ENCODE measurements around the gene KCNAB1.
"Not testable (repeated sequence)": the region's sequence is repeated elsewhere in the genome, so short reads cannot be mapped to it uniquely, and the experiment has no call there.

Gene KCNAB1

GRCh38 chr3:156284637-156285036, 164.3 kb downstream of the KCNAB1 start:
- H3K9me3 ChIP-seq (ENCODE audit: control insufficient read depth in 5 of 5, low read length in 5 of 5); H3K9ac ChIP-seq (ENCODE audit: low read length in 5 of 5); H3K4me3 ChIP-seq (ENCODE audit: low read depth in 1 of 5, low read length in 5 of 5); H3K27me3 ChIP-seq (ENCODE audit: control insufficient read depth in 5 of 5, insufficient read depth in 4 of 5, low read length in 5 of 5); H3K4me1 ChIP-seq (ENCODE audit: control insufficient read depth in 5 of 5, insufficient read depth in 5 of 5, low read length in 5 of 5); H3K36me3 ChIP-seq (ENCODE audit: control insufficient read depth in 5 of 5, insufficient read depth in 5 of 5, low read length in 5 of 5); H3K27ac ChIP-seq (ENCODE audit: low read depth, low read length): not testable (repeated sequence)

GRCh38 chr3:156285626-156286025, 165.2 kb downstream of the KCNAB1 start:
- Histone ChIP-seq H3K36me3 (ENCODE audit: control insufficient read depth in 5 of 5, insufficient read depth in 5 of 5, low read length in 5 of 5) (no peaks in the 10 kb centered on the region), H3K4me1 (ENCODE audit: control insufficient read depth in 5 of 5, insufficient read depth in 5 of 5, low read length in 5 of 5) (peaks cover 0 to 2% (median 0%) of the 10 kb centered on the region in 5 donors), H3K27ac (ENCODE audit: low read depth, low read length) (no peak overlapping the region), H3K9ac (ENCODE audit: low read length in 5 of 5) (no peak overlapping the region), H3K9me3 (ENCODE audit: control insufficient read depth in 5 of 5, low read length in 5 of 5) (no peaks in the 10 kb centered on the region), H3K27me3 (ENCODE audit: control insufficient read depth in 5 of 5, insufficient read depth in 4 of 5, low read length in 5 of 5) (peaks cover 0 to 9% (median 2%) of the 10 kb centered on the region in 5 donors), H3K4me3 (ENCODE audit: low read depth in 1 of 5, low read length in 5 of 5) (no peak overlapping the region)

- no peak overlapping the region for H3K27ac ChIP-seq (ENCODE audit: low read depth, low read length)
- H3K36me3 ChIP-seq (ENCODE audit: control insufficient read depth in 5 of 5, insufficient read depth in 5 of 5, low read length in 5 of 5), result no peaks in the 10 kb centered on the region
- H3K4me3 ChIP-seq (ENCODE audit: low read depth in 1 of 5, low read length in 5 of 5), result peak overlapping the region; percentile 36 to 58 (median 54)
- no peaks in the 10 kb centered on the region for H3K9me3 ChIP-seq (ENCODE audit: control insufficient read depth in 5 of 5, low read length in 5 of 5)
- H3K4me1 ChIP-seq (ENCODE audit: control insufficient read depth in 5 of 5, insufficient read depth in 5 of 5, low read length in 5 of 5), result peaks cover 0 to 17% (median 14%) of the 10 kb centered on the region in 5 donors
- H3K9ac ChIP-seq (ENCODE audit: low read length in 5 of 5), result no peak overlapping the region
- peaks cover 9 to 24% (median 16%) of the 10 kb centered on the region in 5 donors for H3K27me3 ChIP-seq (ENCODE audit: control insufficient read depth in 5 of 5, insufficient read depth in 4 of 5, low read length in 5 of 5)
These were observed 170.5 kb downstream of the KCNAB1 start for GRCh38 chr3:156290924-156291271.

GRCh38 chr3:156291272-156292123, 171.1 kb downstream of the KCNAB1 start:
- peak overlapping the region in 1 of 5 donors; percentile 30 for H3K9ac ChIP-seq (ENCODE audit: low read length in 5 of 5)
- H3K27me3 ChIP-seq (ENCODE audit: control insufficient read depth in 5 of 5, insufficient read depth in 4 of 5, low read length in 5 of 5), result peaks cover 9 to 24% (median 16%) of the 10 kb centered on the region in 5 donors
- H3K36me3 ChIP-seq (ENCODE audit: control insufficient read depth in 5 of 5, insufficient read depth in 5 of 5, low read length in 5 of 5), result no peaks in the 10 kb centered on the region
- peaks cover 0 to 17% (median 14%) of the 10 kb centered on the region in 5 donors for H3K4me1 ChIP-seq (ENCODE audit: control insufficient read depth in 5 of 5, insufficient read depth in 5 of 5, low read length in 5 of 5)
- no peak overlapping the region for H3K27ac ChIP-seq (ENCODE audit: low read depth, low read length)
- no peaks in the 10 kb centered on the region for H3K9me3 ChIP-seq (ENCODE audit: control insufficient read depth in 5 of 5, low read length in 5 of 5)
- peak overlapping the region; percentile 36 to 64 (median 55) for H3K4me3 ChIP-seq (ENCODE audit: low read depth in 1 of 5, low read length in 5 of 5)

- H3K27me3 ChIP-seq (ENCODE audit: control insufficient read depth in 5 of 5, insufficient read depth in 4 of 5, low read length in 5 of 5), result peaks cover 9 to 21% (median 16%) of the 10 kb centered on the region in 5 donors
- no peak overlapping the region for H3K4me3 ChIP-seq (ENCODE audit: low read depth in 1 of 5, low read length in 5 of 5)
- no peak overlapping the region for H3K27ac ChIP-seq (ENCODE audit: low read depth, low read length)
- peaks cover 0 to 17% (median 14%) of the 10 kb centered on the region in 5 donors for H3K4me1 ChIP-seq (ENCODE audit: control insufficient read depth in 5 of 5, insufficient read depth in 5 of 5, low read length in 5 of 5)
- no peak overlapping the region for H3K9ac ChIP-seq (ENCODE audit: low read length in 5 of 5)
- H3K36me3 ChIP-seq (ENCODE audit: control insufficient read depth in 5 of 5, insufficient read depth in 5 of 5, low read length in 5 of 5), result no peaks in the 10 kb centered on the region
- no peaks in the 10 kb centered on the region for H3K9me3 ChIP-seq (ENCODE audit: control insufficient read depth in 5 of 5, low read length in 5 of 5)
These were observed 173.2 kb downstream of the KCNAB1 start for GRCh38 chr3:156293566-156293965.

GRCh38 chr3:156297582-156297981, 177.2 kb downstream of the KCNAB1 start:
- Histone ChIP-seq H3K9me3 (ENCODE audit: control insufficient read depth in 5 of 5, low read length in 5 of 5) (no peaks in the 10 kb centered on the region), H3K27me3 (ENCODE audit: control insufficient read depth in 5 of 5, insufficient read depth in 4 of 5, low read length in 5 of 5) (no peaks in the 10 kb centered on the region), H3K9ac (ENCODE audit: low read length in 5 of 5) (no peak overlapping the region), H3K27ac (ENCODE audit: low read depth, low read length) (no peak overlapping the region), H3K4me3 (ENCODE audit: low read depth in 1 of 5, low read length in 5 of 5) (no peak overlapping the region), H3K36me3 (ENCODE audit: control insufficient read depth in 5 of 5, insufficient read depth in 5 of 5, low read length in 5 of 5) (no peaks in the 10 kb centered on the region), H3K4me1 (ENCODE audit: control insufficient read depth in 5 of 5, insufficient read depth in 5 of 5, low read length in 5 of 5) (peaks cover 2 to 32% (median 14%) of the 10 kb centered on the region in 5 donors)

- no peaks in the 10 kb centered on the region for H3K27me3 ChIP-seq (ENCODE audit: control insufficient read depth in 5 of 5, insufficient read depth in 4 of 5, low read length in 5 of 5)
- H3K36me3 ChIP-seq (ENCODE audit: control insufficient read depth in 5 of 5, insufficient read depth in 5 of 5, low read length in 5 of 5), result no peaks in the 10 kb centered on the region
- H3K27ac ChIP-seq (ENCODE audit: low read depth, low read length), result no peak overlapping the region
- H3K9me3 ChIP-seq (ENCODE audit: control insufficient read depth in 5 of 5, low read length in 5 of 5), result no peaks in the 10 kb centered on the region
- no peak overlapping the region for H3K4me3 ChIP-seq (ENCODE audit: low read depth in 1 of 5, low read length in 5 of 5)
- H3K9ac ChIP-seq (ENCODE audit: low read length in 5 of 5), result no peak overlapping the region
- H3K4me1 ChIP-seq (ENCODE audit: control insufficient read depth in 5 of 5, insufficient read depth in 5 of 5, low read length in 5 of 5), result peaks cover 2 to 36% (median 14%) of the 10 kb centered on the region in 5 donors
These were observed 177.6 kb downstream of the KCNAB1 start for GRCh38 chr3:156298014-156298413.

GRCh38 chr3:156298938-156299337, 178.6 kb downstream of the KCNAB1 start:
- H3K4me3 ChIP-seq (ENCODE audit: low read depth in 1 of 5, low read length in 5 of 5), result no peak overlapping the region
- no peaks in the 10 kb centered on the region for H3K27me3 ChIP-seq (ENCODE audit: control insufficient read depth in 5 of 5, insufficient read depth in 4 of 5, low read length in 5 of 5)
- H3K36me3 ChIP-seq (ENCODE audit: control insufficient read depth in 5 of 5, insufficient read depth in 5 of 5, low read length in 5 of 5), result no peaks in the 10 kb centered on the region
- H3K9ac ChIP-seq (ENCODE audit: low read length in 5 of 5), result no peak overlapping the region
- no peaks in the 10 kb centered on the region for H3K9me3 ChIP-seq (ENCODE audit: control insufficient read depth in 5 of 5, low read length in 5 of 5)
- peaks cover 5 to 46% (median 21%) of the 10 kb centered on the region in 5 donors for H3K4me1 ChIP-seq (ENCODE audit: control insufficient read depth in 5 of 5, insufficient read depth in 5 of 5, low read length in 5 of 5)
- H3K27ac ChIP-seq (ENCODE audit: low read depth, low read length), result no peak overlapping the region

- H3K9me3 ChIP-seq (ENCODE audit: control insufficient read depth in 5 of 5, low read length in 5 of 5), result no peaks in the 10 kb centered on the region
- H3K4me1 ChIP-seq (ENCODE audit: control insufficient read depth in 5 of 5, insufficient read depth in 5 of 5, low read length in 5 of 5), result peaks cover 5 to 52% (median 23%) of the 10 kb centered on the region in 5 donors
- H3K36me3 ChIP-seq (ENCODE audit: control insufficient read depth in 5 of 5, insufficient read depth in 5 of 5, low read length in 5 of 5), result no peaks in the 10 kb centered on the region
- no peaks in the 10 kb centered on the region for H3K27me3 ChIP-seq (ENCODE audit: control insufficient read depth in 5 of 5, insufficient read depth in 4 of 5, low read length in 5 of 5)
- no peak overlapping the region for H3K27ac ChIP-seq (ENCODE audit: low read depth, low read length)
- no peak overlapping the region for H3K9ac ChIP-seq (ENCODE audit: low read length in 5 of 5)
- no peak overlapping the region for H3K4me3 ChIP-seq (ENCODE audit: low read depth in 1 of 5, low read length in 5 of 5)
These were observed 179.2 kb downstream of the KCNAB1 start for GRCh38 chr3:156299569-156299968.

- H3K4me1 ChIP-seq (ENCODE audit: control insufficient read depth in 5 of 5, insufficient read depth in 5 of 5, low read length in 5 of 5), result peaks cover 5 to 60% (median 24%) of the 10 kb centered on the region in 5 donors
- no peak overlapping the region for H3K27ac ChIP-seq (ENCODE audit: low read depth, low read length)
- H3K27me3 ChIP-seq (ENCODE audit: control insufficient read depth in 5 of 5, insufficient read depth in 4 of 5, low read length in 5 of 5), result no peaks in the 10 kb centered on the region
- no peak overlapping the region for H3K4me3 ChIP-seq (ENCODE audit: low read depth in 1 of 5, low read length in 5 of 5)
- no peaks in the 10 kb centered on the region for H3K36me3 ChIP-seq (ENCODE audit: control insufficient read depth in 5 of 5, insufficient read depth in 5 of 5, low read length in 5 of 5)
- no peak overlapping the region for H3K9ac ChIP-seq (ENCODE audit: low read length in 5 of 5)
- no peaks in the 10 kb centered on the region for H3K9me3 ChIP-seq (ENCODE audit: control insufficient read depth in 5 of 5, low read length in 5 of 5)
These were observed 180.0 kb downstream of the KCNAB1 start for GRCh38 chr3:156300371-156300770.
